T-helper 22 cell (primary cell): Measurements from ENCODE around the gene ASMTL.
"Not testable (repeated sequence)": the region's sequence is repeated elsewhere in the genome, so short reads cannot be mapped to it uniquely, and the experiment has no call there.

Experiments used
- DNase-seq: peaks from one replicate; pipeline ENCODE4 v3.0.0-alpha.2; 2020; ENCODE audit warnings: low read depth

The ASMTL gene

GRCh38 chrX:1482530-1482928 is 29.8 kb upstream of the ASMTL start:
- not testable (repeated sequence) for DNase-seq

- peak; percentile 62 for DNase-seq
Observed at GRCh38 chrX:1481636-1482529, 29.2 kb upstream of the ASMTL start.

GRCh38 chrX:1480082-1480785 is 27.5 kb upstream of the ASMTL start:
- no peak for DNase-seq

GRCh38 chrX:1477801-1478458 is 25.2 kb upstream of the ASMTL start:
- no peak for DNase-seq

GRCh38 chrX:1477229-1477628 is 24.5 kb upstream of the ASMTL start:
- no peak for DNase-seq

- no peak for DNase-seq
Observed at GRCh38 chrX:1476682-1477081, 24.0 kb upstream of the ASMTL start.

- no peak for DNase-seq
Observed at GRCh38 chrX:1475881-1476280, 23.2 kb upstream of the ASMTL start.

- DNase-seq: no peak
Observed at GRCh38 chrX:1475481-1475880, 22.8 kb upstream of the ASMTL start.

- not testable (repeated sequence) for DNase-seq
Observed at GRCh38 chrX:1474593-1474992, 21.9 kb upstream of the ASMTL start.

GRCh38 chrX:1472975-1473374 is 20.3 kb upstream of the ASMTL start:
- no peak for DNase-seq

GRCh38 chrX:1468250-1468772 is 15.6 kb upstream of the ASMTL start:
- DNase-seq: peak; percentile 80

- DNase-seq: no peak
Observed at GRCh38 chrX:1466971-1467561, 14.4 kb upstream of the ASMTL start.

GRCh38 chrX:1466232-1466661 is 13.5 kb upstream of the ASMTL start:
- no peak for DNase-seq

- no peak for DNase-seq
Observed at GRCh38 chrX:1465286-1466231, 12.8 kb upstream of the ASMTL start.

- DNase-seq: no peak
Observed at GRCh38 chrX:1464971-1465285, 12.2 kb upstream of the ASMTL start.

- DNase-seq: no peak
Observed at GRCh38 chrX:1464041-1464970, 11.6 kb upstream of the ASMTL start.

GRCh38 chrX:1463581-1463980 is 10.9 kb upstream of the ASMTL start:
- DNase-seq: no peak

GRCh38 chrX:1462596-1463251 is 10.0 kb upstream of the ASMTL start:
- DNase-seq: peak; percentile 76

GRCh38 chrX:1462110-1462509 is 9.4 kb upstream of the ASMTL start:
- DNase-seq: no peak

- no peak for DNase-seq
Observed at GRCh38 chrX:1455948-1456280, 3.2 kb upstream of the ASMTL start.
